K562 (cell line): ENCODE results near the gene ARHGEF40. TPM values are rescaled to one million over a fixed set of nuclear protein-coding genes. Genes with fewer than 3 reads are reported as not detected.

Experiments used
- ATF2 ChIP-seq: sonication (generic); formaldehyde crosslinking; IDR thresholded peaks from 2 replicates; pipeline ENCODE4 v1.8.1; 2022; ENCODE audit warnings: missing genetic modification reagents
- ZNF395 ChIP-seq: fragments of 200-800 bp; sonication (Bioruptor generic); IDR thresholded peaks from 2 replicates; pipeline ENCODE4 v1.6.1; 2017; ENCODE audit warnings: missing genetic modification characterization, missing compliant biosample characterization
- polyA plus RNA-seq, 8 experiments: library from polyadenylated mRNA; depleted of rRNA in 4 of 8; stranded (reverse) in 5 of 8; unstranded in 3 of 8; fragments of >200 nt; fragmentation: Nextera tagmentation in 2 of 8; fragmentation: Illumina TruSeq in 1 of 8; extraction: Ambion mirVana in 2 of 8; extraction: Trizol in 1 of 8; gene quantifications; 2 replicates each; pipeline versions ENCODE4 v1.2.1 to v1.2.3, GENCODE V29; 2011 to 2014; ENCODE audit warnings: inconsistent platforms in 1 of 8, missing spikeins in 1 of 8
- total RNA-seq, 7 experiments: library from RNA; depleted of rRNA in 6 of 7; stranded (reverse); fragments of >200 nt in 6 of 7; fragmentation: Illumina TruSeq in 2 of 7; extraction: Trizol in 2 of 7; gene quantifications; 2 replicates each; pipeline versions ENCODE4 v1.2.1 to v1.2.3, GENCODE V29; 2011 to 2021; ENCODE audit warnings: low replicate concordance in 1 of 7
- TF ChIP-seq, protein P1 (sequence below), 2 experiments: fragments of 450-650 bp; formaldehyde crosslinking in 1 of 2; IDR thresholded peaks; 2 replicates each; pipeline versions ENCODE4 v1.4.0 to v1.6.1; 2014 to 2020; ENCODE audit warnings: mild to moderate bottlenecking in 2 of 2, borderline replicate concordance in 1 of 2, low read depth in 1 of 2

The ARHGEF40 gene
- total and polyA plus RNA-seq, 9 of the 15 experiments (the other 6 are each of a cell fraction or from before 2014, with no cell fraction given): 0.42 to 6.3 (median 3.8) TPM

DNA sequence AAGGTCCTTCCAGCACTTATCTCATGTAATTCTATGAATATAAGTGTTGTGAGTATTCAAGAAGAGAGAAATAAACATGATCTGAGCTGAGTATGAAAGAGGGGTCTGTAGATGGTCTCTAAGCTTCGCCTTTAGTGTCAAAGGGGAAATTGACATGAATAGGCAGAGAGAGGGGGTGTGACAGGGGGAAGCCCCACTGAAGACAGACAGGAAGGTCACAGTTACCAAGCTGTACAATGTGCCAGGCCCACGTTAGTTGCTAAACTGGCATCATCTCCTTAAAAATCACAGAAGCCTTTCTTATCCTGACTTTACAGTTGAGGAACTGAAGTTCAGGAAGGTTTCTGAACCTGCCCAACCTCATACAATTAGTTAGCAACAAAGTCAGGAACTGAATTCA is 7.6 kb downstream of the ARHGEF40 start (continued):
- TF ChIP-seq, protein P1, sequence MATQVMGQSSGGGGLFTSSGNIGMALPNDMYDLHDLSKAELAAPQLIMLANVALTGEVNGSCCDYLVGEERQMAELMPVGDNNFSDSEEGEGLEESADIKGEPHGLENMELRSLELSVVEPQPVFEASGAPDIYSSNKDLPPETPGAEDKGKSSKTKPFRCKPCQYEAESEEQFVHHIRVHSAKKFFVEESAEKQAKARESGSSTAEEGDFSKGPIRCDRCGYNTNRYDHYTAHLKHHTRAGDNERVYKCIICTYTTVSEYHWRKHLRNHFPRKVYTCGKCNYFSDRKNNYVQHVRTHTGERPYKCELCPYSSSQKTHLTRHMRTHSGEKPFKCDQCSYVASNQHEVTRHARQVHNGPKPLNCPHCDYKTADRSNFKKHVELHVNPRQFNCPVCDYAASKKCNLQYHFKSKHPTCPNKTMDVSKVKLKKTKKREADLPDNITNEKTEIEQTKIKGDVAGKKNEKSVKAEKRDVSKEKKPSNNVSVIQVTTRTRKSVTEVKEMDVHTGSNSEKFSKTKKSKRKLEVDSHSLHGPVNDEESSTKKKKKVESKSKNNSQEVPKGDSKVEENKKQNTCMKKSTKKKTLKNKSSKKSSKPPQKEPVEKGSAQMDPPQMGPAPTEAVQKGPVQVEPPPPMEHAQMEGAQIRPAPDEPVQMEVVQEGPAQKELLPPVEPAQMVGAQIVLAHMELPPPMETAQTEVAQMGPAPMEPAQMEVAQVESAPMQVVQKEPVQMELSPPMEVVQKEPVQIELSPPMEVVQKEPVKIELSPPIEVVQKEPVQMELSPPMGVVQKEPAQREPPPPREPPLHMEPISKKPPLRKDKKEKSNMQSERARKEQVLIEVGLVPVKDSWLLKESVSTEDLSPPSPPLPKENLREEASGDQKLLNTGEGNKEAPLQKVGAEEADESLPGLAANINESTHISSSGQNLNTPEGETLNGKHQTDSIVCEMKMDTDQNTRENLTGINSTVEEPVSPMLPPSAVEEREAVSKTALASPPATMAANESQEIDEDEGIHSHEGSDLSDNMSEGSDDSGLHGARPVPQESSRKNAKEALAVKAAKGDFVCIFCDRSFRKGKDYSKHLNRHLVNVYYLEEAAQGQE (IDR thresholded peaks at IDR 0.05; ENCODE audit: borderline replicate concordance): no peak
- TF ChIP-seq, protein P1 (CRISPR knock-in tag; IDR thresholded peaks at IDR 0.05; ENCODE audit: low read depth): no peak
- TF ChIP-seq ZNF395: no peak
- TF ChIP-seq ATF2: no peak
